DOHH2 (cell line): ENCODE measurements around the gene CUTA.
"Not testable (repeated sequence)": the region's sequence is repeated elsewhere in the genome, so short reads cannot be mapped to it uniquely, and the experiment has no call there.

Experiments
- H3F3A ChIP-seq: fragments of 200-600 bp; sonication (generic), shearing (Covaris generic); 2 replicates; pipeline ENCODE4 v1.6.0; 2016; ENCODE audit warnings: antibody characterized with exemption, mild to moderate bottlenecking; ENCODE audit not compliant: control insufficient read depth, insufficient read depth
- H3K27ac ChIP-seq: fragments of 200-600 bp; sonication (generic); 2 replicates; pipeline ENCODE4 v1.5.1; 2014; ENCODE audit warnings: low read depth, mild to moderate bottlenecking, low read length, moderate library complexity
- H3K27me3 ChIP-seq: fragments of 200-600 bp; sonication (generic); 2 replicates; pipeline ENCODE4 v1.6.1; 2014; ENCODE audit warnings: mild to moderate bottlenecking, low read length, mixed read lengths; ENCODE audit not compliant: control insufficient read depth
- H3K36me3 ChIP-seq: fragments of 200-600 bp; sonication (generic); 2 replicates; pipeline ENCODE4 v1.6.1; 2014; ENCODE audit warnings: mild to moderate bottlenecking, low read length, moderate library complexity, mixed read lengths; ENCODE audit not compliant: control insufficient read depth
- H3K4me1 ChIP-seq: fragments of 200-600 bp; sonication (generic); 2 replicates; pipeline ENCODE4 v1.6.1; 2014; ENCODE audit warnings: mild to moderate bottlenecking, low read length, mixed read lengths; ENCODE audit not compliant: control insufficient read depth
- H3K4me2 ChIP-seq: fragments of 200-600 bp; sonication (generic); 2 replicates; pipeline ENCODE4 v1.6.0; 2014; ENCODE audit warnings: mild to moderate bottlenecking, low read length, moderate library complexity
- H3K4me3 ChIP-seq: fragments of 200-600 bp; sonication (generic); 2 replicates; pipeline ENCODE4 v1.5.1; 2014; ENCODE audit warnings: mild to moderate bottlenecking, low read length, mixed read lengths
- H3K79me2 ChIP-seq: fragments of 200-600 bp; sonication (generic); 2 replicates; pipeline ENCODE4 v1.6.1; 2014; ENCODE audit warnings: mild to moderate bottlenecking, low read length, mixed read lengths; ENCODE audit not compliant: control insufficient read depth
- H3K9me2 ChIP-seq: fragments of 200-600 bp; sonication (generic); replicated peaks from 2 replicates; pipeline ENCODE4 v1.6.1; 2014; ENCODE audit warnings: mild to moderate bottlenecking, low read length, mixed read lengths; ENCODE audit not compliant: control insufficient read depth
- H3K9me3 ChIP-seq: fragments of 200-600 bp; sonication (generic); 2 replicates; pipeline ENCODE4 v1.6.1; 2014; ENCODE audit warnings: antibody characterized with exemption, low read length, mixed read lengths; ENCODE audit not compliant: control insufficient read depth, insufficient read depth
- H4K20me1 ChIP-seq: fragments of 200-600 bp; sonication (generic); 2 replicates; pipeline ENCODE4 v1.6.0; 2014; ENCODE audit warnings: low read depth, mild to moderate bottlenecking, antibody characterized with exemption, low read length, moderate library complexity; ENCODE audit not compliant: control insufficient read depth, insufficient read depth
- EZH2phosphoT487 ChIP-seq: fragments of 200-600 bp; sonication (generic); IDR thresholded peaks from 2 replicates; pipeline ENCODE4 v1.6.1; 2017; ENCODE audit warnings: borderline replicate concordance, mild to moderate bottlenecking, antibody characterized with exemption, low read length, moderate library complexity, mixed read lengths
- TF ChIP-seq, protein P1 (sequence below): fragments of 200-600 bp; sonication (generic); IDR thresholded peaks from one replicate; pipeline ENCODE4 v1.5.1; 2014; ENCODE audit warnings: antibody characterized with exemption, mild to moderate bottlenecking, low read depth, low read length; ENCODE audit not compliant: poor library complexity, severe bottlenecking

Gene CUTA

DNA sequence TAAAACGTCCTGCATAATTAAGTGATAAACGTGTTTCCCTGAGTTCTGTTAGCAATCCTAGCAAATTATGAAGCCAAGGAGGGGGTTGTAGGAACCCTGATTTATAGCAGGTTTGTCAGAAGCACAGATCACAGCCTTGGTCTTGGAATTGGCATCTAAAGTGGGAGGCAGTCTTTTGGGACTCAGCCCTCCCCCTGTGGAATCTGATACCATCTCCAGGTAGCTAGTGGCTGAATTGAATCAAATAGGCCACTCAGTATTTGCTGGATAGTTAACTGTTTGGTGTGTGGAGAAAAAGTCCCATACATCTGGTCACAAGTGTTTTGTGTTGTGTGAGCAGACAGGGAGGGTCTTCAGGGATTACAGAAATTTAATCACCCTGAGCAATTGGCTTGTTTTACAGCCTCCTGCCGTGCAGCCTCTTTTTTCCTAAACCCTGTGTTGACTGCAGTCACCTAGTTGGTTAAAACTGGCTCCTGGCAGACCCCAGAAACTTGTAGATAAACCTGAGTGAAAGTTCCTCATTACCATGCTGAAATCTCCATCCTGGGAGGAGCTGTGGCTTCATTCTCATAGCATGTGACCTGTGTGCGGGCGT is 45.3 kb downstream of the CUTA start:
- no peak overlapping the region for H3K27ac ChIP-seq
- 0 out of 2 replicates have a peak, but pooled peaks cover 3% of the 10 kb centered on the region for H3K4me1 ChIP-seq
- H3K27me3 ChIP-seq: no peaks in the 10 kb centered on the region
- no peak overlapping the region for H3K4me2 ChIP-seq
- H3K79me2 ChIP-seq: no peaks in the 10 kb centered on the region
- no peaks in the 10 kb centered on the region for H3K9me3 ChIP-seq
- TF ChIP-seq, protein P1, sequence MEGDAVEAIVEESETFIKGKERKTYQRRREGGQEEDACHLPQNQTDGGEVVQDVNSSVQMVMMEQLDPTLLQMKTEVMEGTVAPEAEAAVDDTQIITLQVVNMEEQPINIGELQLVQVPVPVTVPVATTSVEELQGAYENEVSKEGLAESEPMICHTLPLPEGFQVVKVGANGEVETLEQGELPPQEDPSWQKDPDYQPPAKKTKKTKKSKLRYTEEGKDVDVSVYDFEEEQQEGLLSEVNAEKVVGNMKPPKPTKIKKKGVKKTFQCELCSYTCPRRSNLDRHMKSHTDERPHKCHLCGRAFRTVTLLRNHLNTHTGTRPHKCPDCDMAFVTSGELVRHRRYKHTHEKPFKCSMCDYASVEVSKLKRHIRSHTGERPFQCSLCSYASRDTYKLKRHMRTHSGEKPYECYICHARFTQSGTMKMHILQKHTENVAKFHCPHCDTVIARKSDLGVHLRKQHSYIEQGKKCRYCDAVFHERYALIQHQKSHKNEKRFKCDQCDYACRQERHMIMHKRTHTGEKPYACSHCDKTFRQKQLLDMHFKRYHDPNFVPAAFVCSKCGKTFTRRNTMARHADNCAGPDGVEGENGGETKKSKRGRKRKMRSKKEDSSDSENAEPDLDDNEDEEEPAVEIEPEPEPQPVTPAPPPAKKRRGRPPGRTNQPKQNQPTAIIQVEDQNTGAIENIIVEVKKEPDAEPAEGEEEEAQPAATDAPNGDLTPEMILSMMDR: no peak
- no peak for TF ChIP-seq EZH2phosphoT487
- H3K9me2 ChIP-seq: no peaks in the 10 kb centered on the region
- no peaks in the 10 kb centered on the region for H4K20me1 ChIP-seq
- H3F3A ChIP-seq: no peaks in the 10 kb centered on the region
- H3K36me3 ChIP-seq: no peaks in the 10 kb centered on the region
- H3K4me3 ChIP-seq: no peak overlapping the region

GRCh38 chr6:33371901-33372300 is 46.0 kb downstream of the CUTA start:
- not testable (repeated sequence) for H3K4me3 ChIP-seq, H3K27ac ChIP-seq, H3F3A ChIP-seq, H3K36me3 ChIP-seq, H3K4me2 ChIP-seq, H3K9me2 ChIP-seq, H3K4me1 ChIP-seq, H3K27me3 ChIP-seq, H3K9me3 ChIP-seq, H3K79me2 ChIP-seq, H4K20me1 ChIP-seq

DNA sequence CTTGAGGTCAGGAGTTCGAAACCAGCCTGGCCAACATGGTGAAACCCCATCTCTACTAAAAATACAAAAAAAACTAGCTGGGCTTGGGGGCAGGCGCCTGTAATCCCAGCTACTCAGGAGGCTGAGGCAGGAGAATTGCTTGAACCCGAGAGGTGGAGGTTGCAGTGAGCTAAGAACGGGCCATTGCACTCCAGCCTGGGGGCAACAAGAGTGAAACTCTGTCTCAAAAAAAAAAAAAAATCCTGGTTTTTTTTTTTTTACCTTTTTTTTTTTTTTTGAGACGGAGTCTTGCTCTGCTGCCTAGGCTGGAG is 50.2 kb downstream of the CUTA start:
- H3K4me1 ChIP-seq, H3K27me3 ChIP-seq, H4K20me1 ChIP-seq, H3K4me2 ChIP-seq, H3K9me2 ChIP-seq, H3K4me3 ChIP-seq, H3K36me3 ChIP-seq, H3K9me3 ChIP-seq, H3K79me2 ChIP-seq, H3F3A ChIP-seq, H3K27ac ChIP-seq: not testable (repeated sequence)

GRCh38 chr6:33367009-33367714 is 50.7 kb downstream of the CUTA start:
- no peaks in the 10 kb centered on the region for H3K9me2 ChIP-seq
- no peak overlapping the region for H3K4me3 ChIP-seq
- no peaks in the 10 kb centered on the region for H3K79me2 ChIP-seq
- H3F3A ChIP-seq: no peaks in the 10 kb centered on the region
- H3K9me3 ChIP-seq: no peaks in the 10 kb centered on the region
- H3K4me2 ChIP-seq: no peak overlapping the region
- no peak for TF ChIP-seq EZH2phosphoT487
- TF ChIP-seq, protein P1: no peak
- no peaks in the 10 kb centered on the region for H3K36me3 ChIP-seq
- 0 out of 2 replicates have a peak, but pooled peaks cover 3% of the 10 kb centered on the region for H3K4me1 ChIP-seq
- H3K27ac ChIP-seq: no peak overlapping the region
- no peaks in the 10 kb centered on the region for H4K20me1 ChIP-seq
- H3K27me3 ChIP-seq: no peaks in the 10 kb centered on the region
